ENCODE measurements around the gene GRK3.

The GRK3 gene

DNA sequence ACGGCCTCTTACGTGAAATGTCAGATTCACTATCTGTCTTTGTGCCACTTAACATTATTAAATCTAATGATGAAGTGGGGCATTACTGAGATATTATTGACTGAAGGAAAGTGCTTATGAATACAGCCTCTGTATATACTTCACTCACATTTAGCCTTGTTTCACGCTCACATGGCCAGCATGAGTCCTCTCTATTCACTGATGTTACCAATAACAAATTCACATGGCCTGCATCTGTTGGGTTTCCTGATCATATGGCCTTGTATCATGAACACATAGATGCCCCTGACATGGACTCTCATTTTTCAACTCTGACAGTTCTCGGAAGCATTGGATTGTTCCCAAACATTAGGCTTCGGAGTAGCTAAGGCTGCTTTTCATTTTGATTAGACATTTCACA, 109.2 kb downstream of the GRK3 start:
- TF ChIP-seq POLR2A (IDR thresholded peaks at IDR 0.05; ENCODE audit: low read depth, low read length): no peak
- DNase-seq (ENCODE audit: insufficient read length, low spot score): no peak
- FAIRE-seq: no peak

DNA sequence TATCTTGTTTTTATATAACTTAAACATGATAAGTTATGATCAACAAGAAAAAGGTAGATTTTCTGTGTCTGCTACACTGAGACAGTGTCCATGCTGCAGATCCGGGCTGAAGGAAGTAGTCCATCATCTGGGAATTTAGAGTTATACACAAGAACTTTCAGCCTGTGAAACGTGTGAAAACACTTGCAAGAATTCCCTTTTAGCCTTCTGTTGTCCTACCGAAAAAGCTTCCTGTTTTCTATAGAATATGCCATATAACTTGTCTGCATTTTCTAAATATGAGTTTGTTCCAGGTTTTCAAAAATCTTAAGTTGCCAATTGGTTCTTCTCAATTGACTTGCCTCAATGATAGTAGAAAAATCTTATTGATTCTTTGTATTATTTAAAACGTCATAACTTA, 113.2 kb downstream of the GRK3 start:
- TF ChIP-seq POLR2A (IDR thresholded peaks at IDR 0.05; ENCODE audit: low read depth, low read length): no peak
- no peak for DNase-seq (ENCODE audit: insufficient read length, low spot score)
- no peak for FAIRE-seq

DNA sequence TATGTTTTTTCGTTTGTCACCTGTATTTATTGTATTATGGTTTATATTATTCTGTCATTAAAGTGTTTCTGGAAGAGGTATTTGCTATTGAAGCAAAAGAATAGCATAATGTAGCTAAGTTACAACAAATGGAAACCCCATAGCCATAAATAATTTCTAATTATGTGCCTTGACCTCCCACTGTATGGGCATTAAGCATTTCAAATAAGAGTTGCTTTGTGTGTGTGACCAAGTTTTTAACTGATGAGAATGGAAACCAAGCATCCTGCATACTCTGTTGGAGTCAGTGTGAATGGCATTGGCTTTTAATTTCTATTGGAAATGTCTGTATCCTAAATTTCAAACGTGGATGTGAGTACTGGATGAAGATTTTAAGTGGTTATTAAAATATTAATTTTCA, 115.6 kb downstream of the GRK3 start:
- FAIRE-seq (no peak), DNase-seq (ENCODE audit: insufficient read length, low spot score) (no peak)
- TF ChIP-seq POLR2A (IDR thresholded peaks at IDR 0.05; ENCODE audit: low read depth, low read length): no peak

DNA sequence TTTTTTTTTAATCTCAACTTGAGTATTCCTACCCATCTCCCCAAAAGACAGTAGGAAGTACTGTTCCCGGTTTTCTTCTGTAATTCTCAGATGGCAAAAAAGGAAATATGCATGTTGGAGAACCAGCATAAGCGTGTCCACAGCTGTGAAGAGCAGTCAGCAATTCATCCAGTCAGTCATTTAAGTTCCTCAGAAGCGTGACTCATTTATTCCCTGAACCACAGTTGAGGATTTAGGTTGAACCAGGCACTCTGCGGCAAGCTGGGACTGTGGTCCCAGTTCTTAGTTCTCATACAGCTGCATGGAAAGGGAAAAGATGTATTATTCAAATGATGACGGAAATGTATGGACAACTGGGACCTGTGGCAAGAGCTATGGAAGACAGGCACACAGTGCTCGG, 116.5 kb downstream of the GRK3 start:
- DNase-seq (ENCODE audit: insufficient read length, low spot score): no peak
- no peak for TF ChIP-seq POLR2A (IDR thresholded peaks at IDR 0.05; ENCODE audit: low read depth, low read length)
- FAIRE-seq: no peak

DNA sequence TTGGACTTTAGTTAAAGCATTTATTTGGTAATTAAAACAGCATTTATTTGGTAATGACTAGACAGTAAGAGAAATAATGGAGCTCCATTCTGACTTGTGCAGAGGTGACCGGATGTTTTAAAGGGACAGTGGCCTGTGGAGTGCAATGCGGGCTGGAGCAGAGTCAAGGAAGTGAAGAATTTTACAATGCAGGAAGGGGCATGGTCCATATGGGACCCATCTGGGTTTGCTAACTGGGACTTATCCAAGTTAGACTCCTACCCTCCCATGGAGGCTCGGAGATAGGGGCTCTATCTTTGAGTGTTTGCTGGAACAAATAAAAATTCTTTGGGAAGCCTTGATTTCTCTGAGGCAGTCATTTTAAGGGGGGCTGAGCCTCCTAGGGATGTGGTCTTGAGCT, 117.6 kb downstream of the GRK3 start:
- FAIRE-seq (no peak), DNase-seq (ENCODE audit: insufficient read length, low spot score) (no peak)
- TF ChIP-seq POLR2A (IDR thresholded peaks at IDR 0.05; ENCODE audit: low read depth, low read length): no peak

DNA sequence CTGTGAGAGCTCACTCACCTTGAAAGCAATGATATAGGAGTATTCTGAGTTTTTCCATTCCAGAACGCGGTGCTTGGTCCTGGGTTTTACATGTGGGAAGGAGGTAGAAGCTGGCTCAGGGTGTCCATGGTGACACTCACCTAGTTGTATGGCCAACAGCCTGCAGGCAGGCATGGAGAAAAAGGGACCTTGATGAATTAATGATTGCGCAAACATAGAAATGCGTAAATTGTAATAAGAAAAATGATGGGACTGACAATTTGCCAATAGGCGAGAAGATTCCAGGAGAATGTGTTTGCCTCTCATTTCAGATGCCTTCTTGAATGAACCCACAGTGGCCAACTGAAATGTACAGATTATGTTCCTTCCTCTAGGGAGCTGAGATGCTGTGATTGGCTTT, 124.2 kb downstream of the GRK3 start:
- no peak for FAIRE-seq
- DNase-seq (ENCODE audit: insufficient read length, low spot score): no peak
- no peak for TF ChIP-seq POLR2A (IDR thresholded peaks at IDR 0.05; ENCODE audit: low read depth, low read length)

DNA sequence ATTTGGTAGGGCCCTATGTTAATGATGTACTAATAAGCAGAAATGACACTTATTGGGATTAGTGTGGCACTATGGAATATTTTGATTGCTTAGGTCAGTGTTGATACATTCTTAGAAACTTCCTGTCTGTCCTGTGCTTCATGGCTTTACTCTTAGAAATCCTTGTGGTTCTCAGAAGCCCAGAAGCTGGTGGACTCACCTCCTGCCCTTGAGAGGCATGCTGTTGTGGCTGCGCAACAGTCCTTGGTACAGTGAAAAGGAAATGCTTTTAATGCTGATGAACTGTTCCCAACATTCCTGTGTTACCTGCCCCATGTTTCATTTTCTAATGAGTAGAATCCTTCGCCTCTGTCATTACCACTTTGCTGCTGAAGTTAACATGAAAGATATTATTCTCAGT, 125.2 kb downstream of the GRK3 start:
- TF ChIP-seq POLR2A (IDR thresholded peaks at IDR 0.05; ENCODE audit: low read depth, low read length): no peak
- DNase-seq (ENCODE audit: insufficient read length, low spot score) (no peak), FAIRE-seq (no peak)

DNA sequence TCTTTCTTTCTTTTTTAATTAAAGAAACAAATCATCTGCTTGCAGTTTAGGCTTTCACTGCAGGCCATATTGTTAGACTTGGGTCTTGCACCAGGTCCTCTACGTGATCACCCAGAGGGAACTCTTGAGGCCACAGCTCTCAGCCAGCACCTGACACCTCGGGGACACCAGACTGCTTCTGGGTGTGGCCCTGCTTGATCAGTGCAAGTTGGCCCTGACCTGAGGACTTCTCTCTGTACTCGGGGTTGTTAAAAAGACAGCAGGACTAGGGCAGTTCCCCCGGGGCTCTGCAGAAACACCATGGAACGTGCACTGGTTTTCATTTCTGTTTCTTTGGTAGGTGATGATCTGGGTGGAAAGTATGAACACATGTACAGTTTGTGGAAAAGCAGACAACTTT, 126.3 kb downstream of the GRK3 start:
- no peak for DNase-seq (ENCODE audit: insufficient read length, low spot score)
- FAIRE-seq: no peak
- TF ChIP-seq POLR2A (IDR thresholded peaks at IDR 0.05; ENCODE audit: low read depth, low read length): no peak

DNA sequence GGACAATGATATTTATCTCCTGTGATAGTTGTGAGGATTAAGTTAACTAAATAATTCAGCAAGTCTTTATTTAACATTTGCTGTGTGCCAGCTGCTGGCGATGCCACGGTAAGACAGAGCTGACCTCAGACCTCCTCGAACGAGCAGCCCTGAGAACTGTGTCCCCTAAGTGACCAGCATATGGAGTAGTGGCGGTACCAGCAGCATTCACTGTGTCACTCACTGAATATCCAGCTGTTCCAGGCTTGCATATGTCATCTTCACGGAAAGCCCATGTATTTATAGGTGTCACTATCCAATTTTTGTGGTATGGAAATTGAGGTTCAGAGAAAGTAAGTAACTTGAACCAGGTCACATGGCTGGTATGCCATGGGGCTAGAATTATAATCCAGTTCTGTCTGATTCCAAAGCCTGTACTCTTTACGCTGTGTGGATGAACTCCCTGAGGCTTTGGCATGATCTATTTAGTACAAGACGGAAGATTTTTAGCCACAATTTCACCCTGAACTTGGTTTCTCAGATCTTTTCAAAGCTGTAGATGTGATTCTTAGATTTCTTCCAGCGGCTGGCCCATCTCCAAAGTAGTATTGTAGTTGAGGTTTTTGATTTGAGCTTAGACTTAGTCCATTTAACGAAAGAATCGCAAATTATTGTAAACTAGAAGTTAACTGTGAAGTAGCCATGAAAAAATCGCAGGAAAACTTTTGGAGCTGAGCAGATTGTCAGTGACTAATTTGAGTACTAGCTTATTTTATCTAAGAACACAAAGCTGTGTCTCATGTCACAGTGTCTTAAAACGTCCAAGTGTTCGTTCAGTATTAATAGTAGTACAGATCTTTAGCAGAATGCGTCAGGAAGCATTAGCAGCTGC, 128.2 kb downstream of the GRK3 start:
- DNase-seq (ENCODE audit: insufficient read length, low spot score): no peak
- FAIRE-seq: no peak
- TF ChIP-seq POLR2A (IDR thresholded peaks at IDR 0.05; ENCODE audit: low read depth, low read length): no peak

DNA sequence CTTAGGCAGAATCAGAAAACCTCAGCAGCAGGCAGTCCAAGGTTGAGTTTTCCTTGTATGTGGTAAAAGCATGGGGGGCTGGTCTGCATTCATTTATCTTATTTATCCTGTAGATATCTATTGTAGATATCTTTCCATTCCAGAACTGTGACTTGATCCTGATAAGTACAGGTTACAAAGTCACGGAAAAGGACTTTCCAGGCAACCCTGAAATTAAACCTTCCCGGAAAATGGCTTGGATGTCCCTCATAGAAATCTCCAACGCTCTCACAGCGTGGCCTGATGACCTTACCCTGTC, 128.7 kb downstream of the GRK3 start:
- TF ChIP-seq POLR2A (IDR thresholded peaks at IDR 0.05; ENCODE audit: low read depth, low read length): no peak
- no peak for FAIRE-seq
- DNase-seq (ENCODE audit: insufficient read length, low spot score): no peak

DNA sequence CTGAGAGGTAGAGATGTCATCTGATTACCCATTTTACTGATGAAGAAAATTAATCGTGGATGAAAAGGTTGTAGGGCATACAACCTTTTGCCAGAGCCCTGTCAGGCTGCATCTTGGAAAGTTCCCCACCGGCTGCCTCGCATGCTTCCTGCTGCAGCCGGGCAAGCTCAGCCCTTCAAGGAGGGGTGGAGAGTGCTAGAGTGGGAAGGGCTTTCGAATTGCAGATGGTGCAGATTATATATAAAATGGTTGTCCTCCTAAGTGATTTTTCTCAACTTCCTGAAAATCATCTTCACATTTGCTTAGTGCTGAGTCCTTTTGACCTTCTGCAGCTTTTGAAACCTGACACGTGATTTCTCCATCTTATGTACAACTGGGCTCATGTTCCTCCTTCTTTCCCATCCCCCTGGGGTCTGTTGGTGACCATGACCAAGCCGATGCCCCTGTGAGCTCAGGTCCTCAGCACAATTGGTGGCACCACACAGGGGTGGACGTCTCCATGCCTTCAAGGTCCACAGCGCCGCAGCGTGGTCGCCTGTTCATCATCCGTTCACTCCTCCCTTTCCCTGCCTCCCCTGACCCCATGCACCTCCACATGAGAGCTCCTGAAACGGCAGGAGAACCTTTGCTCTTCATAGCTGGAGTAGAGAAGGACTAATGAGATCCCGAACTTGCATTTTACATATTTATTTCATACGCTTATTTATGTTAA, 129.9 kb downstream of the GRK3 start:
- TF ChIP-seq POLR2A (IDR thresholded peaks at IDR 0.05; ENCODE audit: low read depth, low read length): no peak
- FAIRE-seq (no peak), DNase-seq (ENCODE audit: insufficient read length, low spot score) (no peak)

DNA sequence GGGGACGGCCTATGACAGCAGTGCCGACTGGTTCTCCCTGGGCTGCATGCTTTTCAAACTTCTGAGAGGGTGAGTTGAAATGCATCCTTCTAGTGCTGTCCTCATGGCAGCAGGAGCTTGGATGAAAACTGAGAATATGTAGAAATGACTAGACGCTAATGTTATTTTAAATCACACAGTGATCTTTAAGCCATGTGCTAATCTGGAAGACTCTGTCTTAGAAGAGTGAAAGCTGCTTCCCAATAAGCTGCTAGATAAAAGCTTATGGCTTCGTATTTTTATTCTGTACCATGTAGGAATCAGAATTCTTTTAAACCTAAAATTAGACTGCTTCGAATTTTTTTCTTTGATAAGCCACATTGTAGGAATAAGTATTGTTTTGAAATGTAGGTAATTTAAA, 130.7 kb downstream of the GRK3 start:
- no peak for TF ChIP-seq POLR2A (IDR thresholded peaks at IDR 0.05; ENCODE audit: low read depth, low read length)
- FAIRE-seq: no peak
- no peak for DNase-seq (ENCODE audit: insufficient read length, low spot score)

DNA sequence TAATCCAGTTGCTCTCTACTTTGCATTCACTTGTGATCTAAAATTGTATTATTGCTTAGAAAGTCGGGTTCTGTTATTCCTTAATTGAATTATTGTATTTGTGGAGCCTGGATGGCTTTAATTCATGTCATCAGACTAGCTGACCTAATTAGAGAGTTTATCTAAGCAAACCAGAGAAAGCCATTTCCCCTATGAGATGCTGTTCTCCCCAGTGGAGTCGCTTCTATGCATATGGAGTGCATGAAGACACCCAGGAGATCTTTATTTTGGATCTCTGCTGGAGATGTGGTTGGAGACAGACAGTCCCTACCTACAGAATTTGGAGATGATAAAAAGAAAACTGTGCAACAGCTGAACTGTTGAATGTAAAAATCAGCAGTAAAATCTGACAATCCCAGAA, 132.3 kb downstream of the GRK3 start:
- no peak for TF ChIP-seq POLR2A (IDR thresholded peaks at IDR 0.05; ENCODE audit: low read depth, low read length)
- DNase-seq (ENCODE audit: insufficient read length, low spot score) (no peak), FAIRE-seq (no peak)

DNA sequence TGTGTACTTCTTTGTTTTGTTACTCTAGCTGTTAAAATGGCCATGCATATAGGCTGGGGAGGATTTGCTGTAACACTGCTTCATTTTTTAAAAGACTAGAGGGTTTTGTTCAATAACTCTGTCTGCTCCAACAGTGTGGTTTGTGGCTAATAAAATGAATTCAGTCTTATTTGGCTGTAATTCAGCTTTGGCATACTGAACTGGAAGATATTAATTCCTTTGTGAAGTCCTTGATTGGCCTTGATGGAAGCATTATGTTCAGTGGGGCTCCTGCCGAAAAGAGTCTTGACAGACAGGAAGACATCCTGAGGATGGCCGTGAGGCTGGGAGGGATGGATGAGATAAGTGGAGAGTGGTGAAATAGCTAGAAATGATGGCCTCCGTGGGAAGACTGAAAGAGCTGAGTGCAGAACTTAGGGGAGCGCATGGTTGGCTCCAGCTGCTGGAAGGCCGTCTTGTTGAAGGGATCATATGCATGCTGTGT, 132.7 kb downstream of the GRK3 start:
- FAIRE-seq: no peak
- TF ChIP-seq POLR2A (IDR thresholded peaks at IDR 0.05; ENCODE audit: low read depth, low read length): no peak
- DNase-seq (ENCODE audit: insufficient read length, low spot score): no peak

DNA sequence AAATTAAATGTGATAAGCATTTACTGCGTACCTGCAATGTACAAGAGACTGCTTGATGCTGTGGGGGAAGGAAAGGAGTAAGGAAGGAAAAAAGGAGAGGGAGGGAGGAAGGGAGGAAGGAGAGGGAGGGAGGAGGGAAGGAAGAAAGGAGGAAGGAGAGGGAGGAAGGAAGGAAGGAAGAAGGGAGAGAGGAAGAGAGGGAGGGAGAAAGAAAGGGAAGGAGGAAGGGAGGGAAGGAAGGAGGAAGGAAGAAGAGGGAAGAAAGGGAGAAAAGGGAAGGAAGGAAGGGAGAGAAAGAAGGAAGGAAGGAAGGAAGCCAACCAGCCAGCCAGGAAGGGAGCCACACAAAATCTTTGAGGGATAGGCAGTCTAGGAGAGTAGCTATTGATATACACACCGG, 133.5 kb downstream of the GRK3 start:
- DNase-seq (ENCODE audit: insufficient read length, low spot score) (no peak), FAIRE-seq (no peak)
- TF ChIP-seq POLR2A (IDR thresholded peaks at IDR 0.05; ENCODE audit: low read depth, low read length): no peak
